ENCODE results near the gene PLP1. TPM values are rescaled to one million over a fixed set of nuclear protein-coding genes. Genes with fewer than 3 reads are reported as not detected.

PLP1 gene
- total and polyA plus RNA-seq, 2 of the 8 experiments (the other 6 are each of a cell fraction or from before 2014, with no cell fraction given), result 49.2 to 218 TPM

DNA sequence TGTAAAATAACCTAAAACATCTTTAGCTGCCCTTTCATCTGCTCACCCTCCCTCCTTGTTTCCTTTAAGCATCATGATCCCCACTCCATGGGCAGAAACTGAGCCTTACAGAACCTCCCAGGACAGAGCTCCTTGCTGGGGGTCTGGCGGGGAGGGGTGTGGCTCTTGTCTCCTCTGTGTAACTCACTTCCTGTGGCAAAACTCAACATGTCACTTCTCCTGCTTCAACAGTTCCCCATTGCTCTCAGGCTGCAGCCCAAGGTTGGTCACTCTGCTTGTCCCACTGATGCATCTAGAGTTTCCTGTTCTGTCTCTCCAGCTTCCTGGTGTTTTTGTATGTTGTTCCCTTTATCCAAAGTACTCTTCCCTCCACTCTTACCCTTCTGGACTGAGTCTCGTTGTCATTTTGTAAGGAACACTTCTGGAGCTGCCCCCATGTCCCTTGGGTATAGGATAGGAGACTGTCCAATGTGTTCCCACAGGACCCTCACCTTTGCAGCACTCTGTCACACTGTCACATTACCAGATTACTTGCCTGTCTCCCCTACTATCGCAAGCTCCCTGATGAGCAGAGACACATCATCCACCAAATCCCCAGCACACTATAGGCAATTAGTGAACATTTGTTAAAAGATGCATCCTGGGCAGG, 46.4 kb upstream of the PLP1 start (continued):
- TF ChIP-seq EP300 (IDR thresholded peaks at IDR 0.05; ENCODE audit: borderline replicate concordance in 1 of 2, low read depth in 2 of 2, low read length in 2 of 2), result no peak
- no peak for TF ChIP-seq CBX8 (IDR thresholded peaks at IDR 0.05; ENCODE audit: borderline replicate concordance, low read depth, low read length)
- TF ChIP-seq, protein P1, sequence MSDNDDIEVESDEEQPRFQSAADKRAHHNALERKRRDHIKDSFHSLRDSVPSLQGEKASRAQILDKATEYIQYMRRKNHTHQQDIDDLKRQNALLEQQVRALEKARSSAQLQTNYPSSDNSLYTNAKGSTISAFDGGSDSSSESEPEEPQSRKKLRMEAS (IDR thresholded peaks at IDR 0.05), result no peak
- no peak for TF ChIP-seq CREB1 (IDR thresholded peaks at IDR 0.05)
- no peak for TF ChIP-seq SIRT6 (IDR thresholded peaks at IDR 0.05; ENCODE audit: low read length)
- no peak for TF ChIP-seq KDM5A (IDR thresholded peaks at IDR 0.05; ENCODE audit: low read length)
